DMS79 (cell line): Measurements from ENCODE around the gene PKNOX2.

Source experiments
- DNase-seq: peaks from one replicate; lab custom pipeline; 2025; lab: John Stamatoyannopoulos, UW

PKNOX2 gene

GRCh38 chr11:125364121-125364826 lies 199.7 kb downstream of the PKNOX2 start:
- DNase-seq = no peak

GRCh38 chr11:125365196-125365931 lies 200.8 kb downstream of the PKNOX2 start:
- no peak for DNase-seq

DNA sequence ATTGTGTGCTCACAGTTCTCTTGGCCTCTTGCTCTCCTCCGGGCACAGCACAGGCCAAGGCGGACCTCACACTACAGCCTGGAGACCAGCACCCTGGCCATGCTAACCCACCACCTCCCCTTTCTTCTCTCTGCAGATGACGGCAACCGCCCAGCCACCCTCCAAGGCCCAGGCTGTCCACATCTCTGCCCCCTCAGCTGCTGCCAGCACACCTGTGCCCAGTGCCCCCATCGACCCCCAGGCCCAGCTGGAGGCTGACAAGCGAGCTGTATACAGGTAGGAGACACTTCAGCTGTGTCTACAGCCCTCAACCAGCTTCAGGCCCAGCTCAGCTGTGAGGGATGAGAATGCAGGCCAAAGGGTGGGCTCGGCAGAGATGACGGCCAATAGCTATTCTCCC lies 203.2 kb downstream of the PKNOX2 start:
- DNase-seq = no peak

DNA sequence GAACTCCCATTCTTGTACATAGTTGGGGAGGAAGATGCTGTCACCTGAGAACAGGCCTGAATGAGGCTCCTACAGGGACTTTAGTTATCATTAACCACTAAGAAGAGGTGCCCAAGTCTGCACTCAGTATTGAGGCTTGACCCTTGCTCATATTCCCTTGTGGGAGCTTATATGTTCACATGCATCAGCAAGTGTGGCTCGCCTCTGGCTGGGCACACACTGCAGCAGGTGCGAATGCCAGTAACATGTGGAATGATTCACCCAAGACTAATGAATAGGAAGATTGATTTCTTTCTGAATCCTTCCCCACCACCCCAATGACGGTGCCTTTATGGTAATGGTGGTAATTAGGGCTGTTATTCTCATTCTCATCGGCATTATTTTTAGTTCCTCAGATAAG lies 204.2 kb downstream of the PKNOX2 start:
- no peak for DNase-seq

- no peak for DNase-seq
Measured at GRCh38 chr11:125369808-125370207, 205.3 kb downstream of the PKNOX2 start.

GRCh38 chr11:125370561-125371389 lies 206.2 kb downstream of the PKNOX2 start:
- DNase-seq = no peak

DNA sequence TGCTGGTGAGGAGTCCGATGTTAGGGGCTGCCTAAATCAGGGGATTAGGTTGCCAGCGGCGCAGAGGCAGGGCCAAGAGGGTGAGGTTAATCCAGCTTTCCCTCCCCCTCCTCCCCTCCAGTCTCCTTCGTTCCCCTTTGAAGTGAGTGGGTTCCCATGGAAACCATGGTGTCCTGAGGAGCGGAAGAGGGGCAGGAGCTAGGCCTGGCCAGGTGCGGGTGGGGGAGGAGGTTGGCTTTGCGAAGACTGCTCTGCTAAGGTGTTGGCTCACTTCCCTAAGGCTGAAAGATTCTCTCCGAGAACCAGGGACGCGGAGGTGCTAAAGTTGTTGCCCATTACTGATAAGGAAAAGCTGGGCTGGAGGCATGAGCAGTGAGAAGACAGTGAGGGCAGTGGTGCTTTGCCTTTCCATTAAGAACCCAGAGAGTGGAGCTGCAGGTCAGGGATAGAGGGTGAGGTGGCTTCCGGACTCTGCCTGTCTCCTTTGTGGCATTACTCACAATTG lies 206.9 kb downstream of the PKNOX2 start:
- peak; percentile 95 for DNase-seq

DNA sequence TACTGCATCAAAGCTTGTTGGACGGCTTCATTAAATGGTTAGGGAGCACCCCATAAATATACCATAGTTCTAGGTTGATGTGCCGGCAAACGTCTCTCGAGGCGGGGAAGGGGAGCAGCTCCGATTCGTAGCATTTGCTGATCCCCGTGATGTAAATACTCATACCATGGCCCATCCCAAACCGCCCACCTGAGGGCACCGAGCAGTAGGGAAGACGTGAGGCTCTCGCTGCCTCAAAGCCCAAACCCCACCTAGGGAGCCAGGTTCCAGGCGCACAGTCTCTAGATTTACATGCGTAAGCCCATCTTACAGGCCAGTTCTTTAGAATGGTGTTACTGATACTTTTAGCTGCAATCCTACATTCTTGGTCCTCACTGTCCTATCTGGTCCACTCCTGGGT lies 207.5 kb downstream of the PKNOX2 start:
- no peak for DNase-seq

- no peak for DNase-seq
Measured at GRCh38 chr11:125372911-125373310, 208.4 kb downstream of the PKNOX2 start.

DNA sequence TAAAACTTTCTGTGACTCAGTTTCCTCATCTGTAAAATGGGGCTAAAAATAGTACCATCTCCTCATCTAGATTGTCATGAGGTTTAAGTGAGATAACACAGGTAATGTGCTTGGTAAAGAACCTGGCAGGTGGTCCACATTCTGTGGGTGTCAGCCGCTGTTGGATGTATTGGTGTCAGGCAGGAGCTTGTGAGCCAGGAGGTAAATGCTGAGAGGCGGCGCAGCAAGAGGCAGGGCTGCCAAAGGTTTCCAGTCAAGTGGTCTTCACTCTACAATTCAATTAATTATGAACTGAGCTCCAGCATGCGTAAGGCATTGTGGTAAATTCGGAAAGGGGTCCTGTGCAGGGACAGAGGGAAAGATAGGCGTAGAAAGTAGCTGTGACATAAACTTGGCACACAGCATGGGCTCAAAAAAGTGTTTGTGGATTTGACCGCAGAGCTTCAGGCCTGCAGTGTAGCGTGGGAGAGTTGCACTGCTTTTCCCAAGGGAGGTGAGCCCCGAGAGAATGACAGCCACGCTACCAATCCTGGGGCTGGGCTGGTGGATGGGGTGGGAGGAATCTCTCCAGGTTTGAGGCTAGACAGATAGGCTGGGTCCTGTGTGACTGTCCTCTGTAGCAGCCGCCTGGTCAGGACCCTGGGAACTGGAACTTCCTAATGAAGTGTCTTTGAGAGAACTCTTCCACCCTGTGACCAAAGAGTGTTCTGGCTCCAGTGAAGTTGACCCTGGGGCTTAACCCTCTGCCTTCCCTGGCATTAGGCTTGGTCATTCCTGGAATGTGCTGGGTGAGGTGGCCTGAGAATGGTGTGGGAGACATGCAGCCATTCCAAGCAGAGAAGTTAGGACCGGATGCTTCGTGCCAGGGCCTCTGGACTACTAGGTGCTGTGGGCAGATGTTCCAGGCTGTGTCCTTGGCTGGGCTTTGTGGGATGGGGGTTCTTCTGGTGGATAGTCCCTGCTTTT lies 209.2 kb downstream of the PKNOX2 start:
- DNase-seq = peak; percentile 17

DNA sequence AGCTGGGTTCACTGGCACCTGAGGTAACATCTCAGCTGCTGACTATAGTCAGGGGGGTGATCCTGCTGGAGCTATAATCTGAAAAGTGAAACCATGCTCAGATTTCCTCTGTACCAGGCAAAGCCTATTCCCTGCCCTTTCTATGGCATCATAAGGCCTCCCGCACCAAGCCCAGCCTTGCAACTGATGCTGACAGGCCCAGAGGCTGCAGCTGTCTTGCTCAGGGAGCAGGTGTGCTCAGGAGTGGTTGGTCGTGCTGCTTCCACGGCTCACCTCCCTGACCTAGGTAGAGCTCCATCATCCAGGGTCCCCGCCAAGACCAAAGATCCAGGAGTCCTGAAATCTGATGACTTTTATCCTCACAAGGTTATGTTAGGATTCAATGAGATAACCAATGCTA lies 209.8 kb downstream of the PKNOX2 start:
- no peak for DNase-seq

- no peak for DNase-seq
Measured at GRCh38 chr11:125375146-125375545, 210.6 kb downstream of the PKNOX2 start.

DNA sequence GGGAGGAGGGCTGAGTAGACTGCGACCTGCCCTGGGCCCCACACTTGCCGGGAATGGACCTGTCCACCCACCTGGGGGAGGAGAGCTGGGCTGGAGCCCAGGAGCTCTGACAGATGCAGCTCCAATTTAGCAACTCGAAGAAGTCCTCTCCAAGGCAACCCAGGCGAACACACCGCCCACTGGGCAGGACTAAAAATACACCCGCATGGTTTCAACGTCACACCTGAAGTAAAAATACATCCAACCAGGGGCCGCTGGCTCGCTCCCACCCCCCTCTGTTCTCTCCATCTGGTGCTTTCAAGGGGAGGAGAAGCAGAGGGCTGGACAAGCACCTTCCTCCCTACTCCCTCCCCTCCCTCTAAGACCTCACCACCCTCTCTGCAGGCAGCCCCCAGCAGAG lies 211.6 kb downstream of the PKNOX2 start:
- DNase-seq = peak; percentile 49

GRCh38 chr11:125376856-125377255 lies 212.3 kb downstream of the PKNOX2 start:
- no peak for DNase-seq

DNA sequence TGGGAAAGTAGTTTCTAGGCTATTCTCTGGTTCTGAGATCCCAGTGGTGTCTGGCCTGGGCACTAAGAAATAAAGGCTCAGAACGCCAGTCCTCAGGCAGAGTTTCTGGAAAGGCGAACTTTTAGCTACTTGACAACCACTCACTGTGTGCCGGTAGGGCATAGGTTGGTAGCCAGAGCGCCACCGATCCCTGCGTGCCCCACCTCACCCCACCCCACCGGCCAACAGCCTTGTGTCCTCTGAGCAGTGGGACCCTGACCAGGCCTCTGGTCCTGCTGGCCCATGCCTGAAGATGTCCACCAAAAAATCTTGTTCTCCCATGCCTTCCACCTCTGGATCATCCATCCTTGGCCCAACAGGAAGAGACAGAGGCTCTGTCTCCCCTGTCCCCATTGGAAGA lies 213.5 kb downstream of the PKNOX2 start:
- DNase-seq = no peak

- DNase-seq = no peak
Measured at GRCh38 chr11:125378571-125378970, 214.0 kb downstream of the PKNOX2 start.

DNA sequence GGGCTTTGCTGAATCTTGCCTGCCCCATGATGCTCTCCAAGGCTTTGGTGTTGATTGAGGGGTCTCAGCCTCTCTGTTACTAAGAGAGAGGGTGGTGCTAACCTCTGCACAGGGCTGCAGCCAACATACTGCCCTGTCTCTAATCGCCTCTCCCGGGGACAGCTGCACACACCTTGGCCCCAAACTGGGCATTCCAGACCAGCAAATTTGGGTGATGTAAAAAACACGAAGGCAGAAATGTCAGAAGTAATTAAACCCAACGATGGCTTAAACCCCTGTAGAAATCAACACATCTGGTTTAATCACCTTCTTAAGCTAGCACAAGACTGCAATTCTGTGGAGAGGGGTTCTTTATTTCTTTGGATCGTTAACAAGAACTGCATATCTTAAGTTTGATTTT lies 215.0 kb downstream of the PKNOX2 start:
- no peak for DNase-seq

DNA sequence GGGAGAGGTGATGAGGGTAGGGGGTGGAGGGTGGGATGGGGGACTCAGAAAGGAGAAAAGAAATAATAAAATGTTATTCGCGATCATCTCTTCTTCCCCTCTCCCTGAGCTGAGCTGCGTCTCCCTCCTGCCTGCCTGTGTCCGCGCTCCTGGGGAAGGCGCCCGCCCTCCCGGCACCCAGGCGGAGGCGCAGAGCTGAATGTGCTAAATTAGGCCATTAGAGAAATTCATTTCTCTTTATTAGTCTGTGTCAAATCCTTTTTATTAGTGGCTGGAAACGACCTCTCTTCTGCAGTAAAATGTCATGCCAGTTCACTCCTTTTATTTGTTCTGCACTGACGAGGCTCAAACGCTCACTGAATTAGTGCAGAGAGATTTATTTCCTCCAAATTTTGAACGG lies 215.4 kb downstream of the PKNOX2 start:
- DNase-seq = no peak

DNA sequence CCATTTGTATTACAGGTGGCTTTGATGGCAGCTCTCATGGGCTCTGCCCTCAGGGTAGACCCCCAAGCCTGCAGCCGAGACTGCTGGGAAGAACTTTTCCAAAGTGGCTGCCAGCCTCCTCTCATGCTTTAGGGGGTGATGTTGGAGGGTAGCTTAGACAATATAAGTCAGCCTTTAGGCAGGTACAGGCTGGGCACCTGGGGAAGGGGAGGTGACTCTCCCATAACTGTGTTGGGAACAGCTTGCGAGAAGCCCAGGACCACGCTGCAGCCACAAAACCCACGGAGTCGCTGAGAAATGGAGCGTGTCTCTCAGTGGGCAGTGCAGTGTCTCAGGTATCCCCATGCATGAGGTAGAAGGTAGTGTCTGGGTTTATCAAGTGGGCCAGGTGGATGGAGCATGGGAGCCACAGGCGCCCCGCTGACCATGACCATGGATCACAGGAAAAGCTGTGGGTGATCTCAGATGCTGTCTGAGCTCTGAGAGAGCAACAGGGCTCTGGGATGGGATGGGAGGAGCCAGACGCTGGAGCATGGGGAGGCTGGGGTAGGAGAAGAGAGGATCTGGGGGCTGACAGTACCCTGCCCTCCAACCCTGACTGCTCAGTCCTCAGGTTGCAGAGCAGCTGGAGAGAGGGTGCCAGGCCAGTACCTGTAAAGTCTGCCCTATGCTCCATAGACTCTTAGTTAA lies 216.3 kb downstream of the PKNOX2 start:
- no peak for DNase-seq

DNA sequence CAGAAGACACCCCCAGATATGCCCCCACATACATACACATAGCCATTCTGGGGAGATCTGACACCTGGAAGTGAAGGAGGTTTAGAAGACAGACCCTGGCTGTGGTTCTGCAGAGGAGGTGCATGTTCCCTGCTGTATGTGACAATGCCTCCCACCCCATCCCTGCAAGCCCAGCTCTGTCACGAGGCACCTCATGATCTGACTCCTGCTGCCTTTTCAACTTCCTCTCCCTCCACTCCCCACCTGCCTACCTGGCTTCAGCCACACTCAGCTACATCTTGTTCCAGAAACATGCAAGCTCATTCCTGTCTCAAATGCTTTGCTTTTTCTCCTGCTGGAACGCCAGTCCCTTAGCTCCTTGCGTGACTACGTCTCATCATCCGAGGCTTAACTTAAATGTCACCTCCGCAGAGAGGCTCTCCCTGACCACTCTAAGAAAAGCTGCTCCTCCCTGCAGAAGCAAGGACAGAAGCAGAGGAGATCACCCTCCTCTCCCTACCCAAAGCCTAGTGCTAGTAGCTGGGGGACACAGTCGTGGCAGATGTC lies 217.0 kb downstream of the PKNOX2 start:
- no peak for DNase-seq
